ENCODE results near the gene GALT. TPM values are rescaled to one million over a fixed set of nuclear protein-coding genes. Genes with fewer than 3 reads are reported as not detected.
A peak's percentile ranks its signal among the peaks of the same experiment; 100 is the strongest.

GALT gene
- total RNA-seq = 100 to 1,000 TPM in 1 of 4 donors, 10 to 100 TPM in 3; 47.6 to 182 (median 77.6) TPM

GRCh38 chr9:34646211-34647083, at the start of gene GALT:
TSS of gene GALT (plus strand) at chr9:34646675. CDS start at chr9:34646705, 30 bp downstream.
- WGBS = 11% methylated on average over 14 of the region's 43 CpGs
- H3K27me3 ChIP-seq = no peaks in the 10 kb centered on the region
- peak; percentile 97 to 98 for DNase-seq (ENCODE audit: low spot score in 2 of 2)
- peak within 1 kb of the TSS; percentile 85 for H3K27ac ChIP-seq
- H3K4me1 ChIP-seq = peaks cover 36% of the 10 kb centered on the region
- TF ChIP-seq, protein P1, sequence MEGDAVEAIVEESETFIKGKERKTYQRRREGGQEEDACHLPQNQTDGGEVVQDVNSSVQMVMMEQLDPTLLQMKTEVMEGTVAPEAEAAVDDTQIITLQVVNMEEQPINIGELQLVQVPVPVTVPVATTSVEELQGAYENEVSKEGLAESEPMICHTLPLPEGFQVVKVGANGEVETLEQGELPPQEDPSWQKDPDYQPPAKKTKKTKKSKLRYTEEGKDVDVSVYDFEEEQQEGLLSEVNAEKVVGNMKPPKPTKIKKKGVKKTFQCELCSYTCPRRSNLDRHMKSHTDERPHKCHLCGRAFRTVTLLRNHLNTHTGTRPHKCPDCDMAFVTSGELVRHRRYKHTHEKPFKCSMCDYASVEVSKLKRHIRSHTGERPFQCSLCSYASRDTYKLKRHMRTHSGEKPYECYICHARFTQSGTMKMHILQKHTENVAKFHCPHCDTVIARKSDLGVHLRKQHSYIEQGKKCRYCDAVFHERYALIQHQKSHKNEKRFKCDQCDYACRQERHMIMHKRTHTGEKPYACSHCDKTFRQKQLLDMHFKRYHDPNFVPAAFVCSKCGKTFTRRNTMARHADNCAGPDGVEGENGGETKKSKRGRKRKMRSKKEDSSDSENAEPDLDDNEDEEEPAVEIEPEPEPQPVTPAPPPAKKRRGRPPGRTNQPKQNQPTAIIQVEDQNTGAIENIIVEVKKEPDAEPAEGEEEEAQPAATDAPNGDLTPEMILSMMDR (IDR thresholded peaks at IDR 0.05) = peak; percentile 15 to 23
- TF ChIP-seq POLR2A (IDR thresholded peaks at IDR 0.05) (no peak), POLR2AphosphoS5 (IDR thresholded peaks at IDR 0.05) (peak in 2 of 3 donors; percentile 18 to 34), EP300 (IDR thresholded peaks at IDR 0.05) (no peak)
- peak within 1 kb of the TSS; percentile 76 for H3K4me3 ChIP-seq
- H3K36me3 ChIP-seq = peaks cover 18% of the 10 kb centered on the region
- H3K9me3 ChIP-seq = no peaks in the 10 kb centered on the region

- Histone ChIP-seq H3K9me3 (no peaks in the 10 kb centered on the region), H3K36me3 (no peaks in the 10 kb centered on the region), H3K4me3 (no peak overlapping the region), H3K27ac (no peak overlapping the region), H3K27me3 (no peaks in the 10 kb centered on the region), H3K4me1 (peaks cover 11% of the 10 kb centered on the region)
- no peak for TF ChIP-seq EP300 (IDR thresholded peaks at IDR 0.05)
- TF ChIP-seq POLR2A (IDR thresholded peaks at IDR 0.05) = no peak
- no peak for TF ChIP-seq POLR2AphosphoS5 (IDR thresholded peaks at IDR 0.05)
- TF ChIP-seq, protein P1 (IDR thresholded peaks at IDR 0.05) = no peak
- 55% methylated on average over 1 of the region's 1 CpG for WGBS
- no peak for DNase-seq (ENCODE audit: low spot score in 2 of 2)
Observed at GRCh38 chr9:34599546-34599945, 46.9 kb upstream of the GALT start.

- H3K36me3 ChIP-seq = no peaks in the 10 kb centered on the region
- no peak overlapping the region for H3K4me3 ChIP-seq
- 20% methylated on average over 1 of the region's 1 CpG for WGBS
- no peak overlapping the region for H3K27ac ChIP-seq
- no peak for TF ChIP-seq POLR2A (IDR thresholded peaks at IDR 0.05)
- no peak for TF ChIP-seq POLR2AphosphoS5 (IDR thresholded peaks at IDR 0.05)
- no peak for DNase-seq (ENCODE audit: low spot score in 2 of 2)
- H3K27me3 ChIP-seq = no peaks in the 10 kb centered on the region
- no peaks in the 10 kb centered on the region for H3K9me3 ChIP-seq
- H3K4me1 ChIP-seq = peaks cover 8% of the 10 kb centered on the region
Observed at GRCh38 chr9:34600908-34601307, 45.6 kb upstream of the GALT start.

DNA sequence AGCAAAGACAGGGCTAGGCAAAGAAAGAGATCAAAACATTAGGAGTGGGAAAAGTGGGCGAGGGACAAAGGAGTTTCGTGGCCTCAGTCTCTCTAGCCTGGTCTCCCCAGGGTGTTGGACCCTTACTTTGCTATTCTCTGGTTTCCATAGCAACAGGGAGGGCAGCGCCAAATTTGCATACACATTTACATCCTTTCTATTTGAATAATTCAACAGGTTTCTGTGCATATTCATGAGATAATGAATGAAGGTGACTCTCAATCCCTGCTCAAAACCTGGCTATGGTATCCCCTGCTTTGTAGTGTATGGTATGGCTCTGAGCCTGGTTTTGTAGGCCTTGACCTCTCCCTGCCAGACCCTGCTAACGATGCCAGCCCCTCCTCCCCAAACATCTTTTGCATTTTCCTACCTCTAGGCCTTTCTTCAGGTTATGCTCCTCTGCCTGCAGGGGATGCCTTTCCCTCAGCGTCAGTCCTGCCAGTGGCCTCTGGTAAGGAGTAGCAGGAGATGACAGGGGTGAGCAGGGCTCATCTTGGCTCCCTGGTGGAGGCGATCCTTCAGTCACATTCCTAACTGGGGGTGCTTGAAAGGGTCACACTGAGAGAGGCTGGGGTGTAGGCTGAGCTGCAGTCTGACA, 44.4 kb upstream of the GALT start:
- WGBS = 92% methylated on average over 6 of the region's 6 CpGs
- H3K9me3 ChIP-seq = no peaks in the 10 kb centered on the region
- H3K4me1 ChIP-seq = peaks cover 8% of the 10 kb centered on the region
- no peak overlapping the region for H3K4me3 ChIP-seq
- H3K36me3 ChIP-seq = no peaks in the 10 kb centered on the region
- no peak overlapping the region for H3K27ac ChIP-seq
- no peaks in the 10 kb centered on the region for H3K27me3 ChIP-seq
- TF ChIP-seq POLR2AphosphoS5 (IDR thresholded peaks at IDR 0.05) (no peak), EP300 (IDR thresholded peaks at IDR 0.05) (no peak)
- no peak for DNase-seq (ENCODE audit: low spot score in 2 of 2)

DNA sequence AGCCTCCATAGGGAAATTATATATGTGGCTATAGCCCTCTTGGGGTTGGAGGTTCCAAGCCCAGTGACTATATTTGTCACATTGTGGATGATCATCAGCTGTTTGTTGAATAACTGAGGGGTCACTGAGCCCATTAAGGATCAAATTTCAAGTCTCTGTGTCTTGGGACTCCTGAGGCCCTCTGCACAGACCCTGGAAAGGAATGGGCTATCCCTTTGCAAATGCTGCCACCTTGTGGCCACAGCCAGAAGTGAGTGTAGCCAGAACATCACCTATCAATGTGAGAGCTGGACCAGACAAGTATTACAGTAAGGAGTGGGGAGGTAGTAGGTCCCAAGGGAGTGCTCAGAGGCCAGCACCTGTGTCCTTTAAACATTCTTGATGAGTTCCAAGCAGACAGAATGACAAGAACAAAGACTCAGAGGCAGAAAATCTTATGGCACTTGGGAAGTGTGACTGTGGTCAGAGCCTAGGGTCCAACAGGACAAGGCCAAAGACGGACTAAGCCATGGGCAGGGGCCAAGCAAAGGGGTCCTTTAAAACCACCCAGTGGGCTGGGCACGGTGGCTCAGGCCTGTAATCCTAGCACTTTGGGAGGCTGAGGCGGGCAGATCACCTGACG, 42.8 kb upstream of the GALT start:
- Histone ChIP-seq H3K27ac (no peak overlapping the region), H3K4me3 (no peak overlapping the region), H3K36me3 (no peaks in the 10 kb centered on the region), H3K4me1 (peaks cover 8% of the 10 kb centered on the region), H3K9me3 (no peaks in the 10 kb centered on the region), H3K27me3 (no peaks in the 10 kb centered on the region)
- TF ChIP-seq, protein P1 (IDR thresholded peaks at IDR 0.05) = peak; percentile 83 to 92
- TF ChIP-seq POLR2A (IDR thresholded peaks at IDR 0.05) = no peak
- no peak for TF ChIP-seq POLR2AphosphoS5 (IDR thresholded peaks at IDR 0.05)
- TF ChIP-seq EP300 (IDR thresholded peaks at IDR 0.05) = no peak
- 59% methylated on average over 4 of the region's 4 CpGs for WGBS
- peak in 1 of 2 donors; percentile 90 for DNase-seq (ENCODE audit: low spot score in 2 of 2)

DNA sequence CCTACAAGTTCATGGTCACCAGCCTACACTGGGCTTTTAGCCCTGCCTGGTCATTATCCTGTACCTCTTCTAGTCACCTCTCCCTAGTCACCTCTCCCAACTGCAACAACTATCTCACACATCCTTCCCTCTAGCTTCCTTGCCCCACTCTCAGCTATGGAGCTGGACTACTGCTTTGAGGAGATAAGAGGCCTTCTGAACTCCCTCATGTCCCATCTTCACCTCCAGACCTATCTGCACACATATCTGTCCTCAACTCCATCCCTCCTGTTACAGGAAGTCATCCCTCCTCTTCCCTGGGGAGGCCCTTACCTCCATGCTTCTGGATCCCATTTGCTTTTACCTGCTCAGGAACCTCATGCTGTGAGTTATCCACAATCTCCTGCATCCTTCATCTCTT, 40.3 kb upstream of the GALT start:
- Histone ChIP-seq H3K9me3 (no peaks in the 10 kb centered on the region), H3K4me3 (no peak overlapping the region), H3K27me3 (no peaks in the 10 kb centered on the region), H3K36me3 (no peaks in the 10 kb centered on the region), H3K4me1 (peaks cover 16% of the 10 kb centered on the region), H3K27ac (no peak overlapping the region)
- TF ChIP-seq EP300 (IDR thresholded peaks at IDR 0.05) (no peak), POLR2AphosphoS5 (IDR thresholded peaks at IDR 0.05) (no peak), POLR2A (IDR thresholded peaks at IDR 0.05) (no peak)
- TF ChIP-seq, protein P1 (IDR thresholded peaks at IDR 0.05) = no peak
- DNase-seq (ENCODE audit: low spot score in 2 of 2) = no peak
